HG03066 (cell line): ENCODE measurements around the gene STX5.
"Not testable (repeated sequence)": the region's sequence is repeated elsewhere in the genome, so short reads cannot be mapped to it uniquely, and the experiment has no call there.

Experiments used
- ATAC-seq: cut with Tn5 transposase; IDR thresholded peaks from one replicate; pipeline ENCODE4 v1.9.1; 2021; ENCODE audit warnings: low read depth; ENCODE audit not compliant: unreplicated experiment

The STX5 gene

DNA sequence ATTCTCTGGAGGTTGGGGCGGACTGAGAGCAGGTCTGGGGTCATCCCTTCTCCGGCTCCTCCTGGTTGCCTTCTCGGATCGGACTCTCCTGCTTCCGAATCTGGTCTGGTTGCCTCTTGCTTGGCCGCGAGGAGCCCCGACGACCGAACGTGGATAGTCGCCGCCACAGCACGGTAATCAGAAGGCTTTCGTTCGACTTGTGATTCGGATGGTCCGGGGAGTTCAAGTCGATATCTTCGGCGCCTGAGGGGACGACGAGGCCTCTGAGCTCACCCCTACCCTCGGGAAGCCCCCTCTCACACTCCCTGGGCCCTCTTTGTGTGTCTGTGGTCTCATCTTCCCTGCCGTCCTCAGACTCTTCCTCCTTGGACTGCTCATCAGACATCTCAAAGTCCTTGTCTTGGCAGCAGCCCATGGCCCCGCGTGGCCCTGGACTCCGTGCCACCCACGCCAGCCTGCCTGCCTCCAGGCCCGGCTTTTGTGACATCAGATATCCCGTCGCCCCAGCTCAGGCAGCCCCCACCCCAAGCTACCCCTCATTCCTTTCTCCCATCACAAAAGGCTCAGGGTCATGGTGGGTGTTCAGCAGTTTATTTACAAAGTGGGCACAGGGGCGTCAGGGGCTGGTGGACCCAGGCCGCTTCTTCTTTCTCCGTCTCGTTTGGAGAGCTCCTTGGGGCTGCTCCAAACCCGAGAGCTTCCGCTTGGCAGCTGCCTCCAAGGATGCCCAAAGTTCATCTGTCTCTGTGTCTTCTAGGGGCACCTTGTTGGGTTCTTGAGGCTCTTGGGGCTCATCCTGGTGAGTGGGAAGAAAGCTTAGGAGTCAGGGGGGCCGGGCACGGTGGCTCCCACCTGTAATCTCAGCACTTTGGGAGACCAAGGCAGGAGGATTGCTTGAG is 734 bp upstream of the STX5 start, which contains the start of gene TEX54:
Gene TEX54, minus strand, starts transcription at position 506 of the 899 bp plus-strand sequence.
- peak; percentile 8 for ATAC-seq

DNA sequence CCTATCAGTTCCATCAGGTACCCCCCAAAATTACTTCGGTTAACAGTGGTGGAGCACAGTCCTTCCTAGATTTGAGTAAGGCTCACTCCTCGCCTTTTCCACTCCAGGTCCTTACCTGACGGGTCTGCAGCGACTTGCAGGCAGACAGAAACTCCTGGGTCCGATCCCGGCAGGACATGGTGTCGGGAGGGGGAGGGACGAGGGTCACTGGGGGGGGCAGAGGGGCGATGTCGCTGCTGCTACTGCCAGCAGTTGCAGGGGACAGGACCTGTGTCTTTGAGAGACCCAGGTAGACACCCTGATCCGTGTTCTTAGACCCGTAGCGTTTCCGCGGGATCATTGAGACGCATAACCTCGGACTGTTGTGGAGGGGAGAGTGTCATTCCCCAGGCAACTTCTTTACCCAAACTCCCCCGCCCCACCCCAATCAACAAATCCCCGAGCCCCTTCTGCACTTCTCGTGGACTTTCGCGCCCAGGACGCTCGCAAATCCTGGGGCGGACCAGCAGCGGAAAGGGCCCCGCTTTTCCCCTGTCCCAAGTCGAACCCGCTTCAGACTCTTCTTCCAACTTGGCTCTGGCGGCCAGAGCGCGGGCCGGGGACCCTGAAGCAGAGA is 839 bp downstream of the STX5 start:
- ATAC-seq, result no peak

DNA sequence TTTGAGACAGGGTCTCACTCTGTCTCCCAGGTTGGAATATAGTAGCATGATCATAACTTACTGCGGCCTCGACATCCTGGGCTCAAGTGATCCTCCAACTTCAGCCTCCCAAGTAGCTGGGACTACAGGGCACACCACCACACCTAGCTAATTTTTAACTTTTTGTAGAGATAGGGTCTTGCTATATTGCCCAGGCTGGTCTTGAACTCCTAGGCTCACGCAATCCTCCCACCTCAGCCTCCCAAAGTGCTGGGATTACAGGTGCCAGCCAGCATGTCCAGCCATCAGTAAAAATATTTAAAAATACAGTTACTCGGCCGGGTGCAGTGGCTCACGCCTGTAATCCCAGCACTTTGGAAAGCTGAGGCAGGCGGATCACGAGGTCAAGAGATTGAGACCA is 3.7 kb downstream of the STX5 start:
- ATAC-seq, result not testable (repeated sequence)

DNA sequence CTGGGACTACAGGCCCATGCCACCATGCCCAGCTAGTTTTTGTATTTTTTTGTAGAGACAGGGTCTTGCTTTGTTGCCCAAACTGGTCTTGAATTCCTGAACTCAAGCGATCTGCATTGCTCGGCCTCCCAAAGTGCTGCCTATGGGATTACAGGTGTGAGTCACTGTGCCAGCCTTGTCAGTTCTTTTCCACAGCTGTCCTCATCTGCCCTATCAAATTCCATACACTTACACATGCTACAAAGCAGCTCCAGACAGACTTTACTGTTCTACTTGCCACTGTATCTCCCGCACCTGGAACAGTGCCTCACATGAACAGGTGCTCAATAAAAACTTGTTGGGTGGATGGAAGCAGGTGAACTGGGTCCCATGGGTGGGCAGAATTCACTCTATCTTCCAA is 8.2 kb downstream of the STX5 start:
- no peak for ATAC-seq

DNA sequence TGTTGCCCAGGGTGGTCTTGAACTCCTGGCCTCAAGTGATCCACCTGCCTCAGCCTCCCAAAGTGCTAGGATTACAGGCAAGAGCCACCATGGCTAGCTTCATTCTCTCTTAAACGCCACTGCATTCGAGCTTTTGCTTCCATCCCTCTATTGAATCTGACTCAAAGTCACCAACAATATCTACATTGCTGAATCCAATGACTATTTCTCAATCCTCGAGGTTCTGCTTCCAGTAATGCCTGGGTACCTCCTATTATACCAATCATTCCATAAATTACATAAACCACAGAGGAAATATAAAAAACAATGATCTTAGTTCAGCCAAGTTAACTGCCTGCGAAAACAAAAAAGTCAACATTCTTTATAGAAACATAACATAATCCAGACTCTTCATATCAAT is 14.7 kb downstream of the STX5 start:
- no peak for ATAC-seq

DNA sequence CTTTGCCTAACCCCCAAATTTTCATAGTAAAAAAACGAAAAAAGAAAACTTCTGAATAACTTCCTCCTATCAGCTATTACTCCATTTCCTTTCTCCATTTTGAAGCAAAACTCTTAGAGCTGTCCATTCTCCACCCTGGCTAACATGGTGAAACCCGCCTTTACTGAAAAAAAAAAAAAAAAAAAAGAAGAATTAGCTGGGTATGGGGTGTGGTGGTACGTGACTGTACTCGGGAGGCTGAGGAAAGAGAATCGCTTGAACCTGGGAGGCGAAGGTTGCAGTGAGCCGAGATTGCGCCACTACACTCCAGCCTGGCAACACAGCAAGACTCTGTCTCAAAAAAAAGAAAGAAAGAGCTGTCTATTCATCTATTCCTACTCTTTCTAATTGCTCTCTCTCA is 15.3 kb downstream of the STX5 start:
- ATAC-seq, result no peak

DNA sequence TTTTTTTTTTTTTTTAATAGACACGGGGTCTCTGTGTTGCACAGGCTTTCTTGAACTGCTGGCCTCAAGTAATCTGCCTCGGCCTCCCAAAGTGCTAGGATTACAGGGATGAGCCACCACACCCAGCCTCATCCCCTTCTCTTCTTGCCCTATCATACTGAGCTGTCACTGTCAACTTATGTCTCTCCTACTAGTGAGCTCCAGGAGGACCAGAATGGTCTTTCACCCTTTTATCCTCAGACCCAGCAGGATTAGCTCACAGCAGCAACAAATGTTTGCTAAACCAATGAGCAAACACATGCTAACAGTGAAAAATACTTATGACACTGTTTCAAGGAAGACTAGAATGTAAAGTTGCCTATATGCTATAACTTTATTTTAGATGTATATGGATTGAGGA is 20.2 kb downstream of the STX5 start:
- ATAC-seq, result no peak

DNA sequence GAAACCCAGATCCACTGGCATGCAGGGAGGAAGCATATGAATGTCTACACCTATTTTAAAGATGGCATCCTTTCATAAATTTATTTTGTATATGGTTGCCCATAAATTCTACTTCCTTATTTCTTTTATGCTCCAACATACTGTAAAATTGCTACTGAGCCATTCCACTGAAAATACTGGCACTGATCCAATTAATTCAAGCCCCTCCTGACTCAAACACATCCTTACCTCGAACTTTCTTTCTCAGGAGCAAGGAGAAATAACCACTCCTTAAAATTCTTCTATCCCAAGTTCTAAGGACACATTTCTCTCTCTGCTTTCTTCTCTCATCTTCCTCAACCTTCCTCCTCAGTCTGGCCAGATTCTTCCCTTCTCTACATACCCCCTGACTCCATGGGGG is 21.1 kb downstream of the STX5 start:
- ATAC-seq, result no peak

DNA sequence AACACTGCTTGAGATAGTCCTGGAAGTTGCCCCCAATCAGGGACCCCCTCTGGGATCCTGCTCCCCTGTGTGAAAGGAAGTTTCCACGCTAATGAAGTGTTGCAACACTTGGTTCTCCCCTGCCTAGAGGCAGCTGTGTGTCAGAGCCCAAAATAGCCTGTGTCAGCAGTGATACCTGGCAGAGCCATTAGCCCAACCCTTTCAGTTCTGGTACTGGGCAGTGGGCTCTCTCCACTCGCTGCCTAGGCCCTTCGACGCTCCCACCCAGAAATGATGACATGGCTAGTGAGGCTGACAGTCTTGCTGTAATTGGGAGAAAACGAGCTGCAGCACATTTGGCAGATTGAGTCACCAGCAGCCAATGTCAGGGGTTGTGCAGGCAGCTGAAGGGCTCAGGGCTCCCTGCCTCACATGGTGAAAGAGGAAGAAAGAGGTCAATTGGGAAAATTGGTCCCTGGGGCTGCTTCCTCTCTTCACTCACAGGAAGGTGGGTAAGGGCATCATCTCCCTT is 25.2 kb downstream of the STX5 start:
- no peak for ATAC-seq

DNA sequence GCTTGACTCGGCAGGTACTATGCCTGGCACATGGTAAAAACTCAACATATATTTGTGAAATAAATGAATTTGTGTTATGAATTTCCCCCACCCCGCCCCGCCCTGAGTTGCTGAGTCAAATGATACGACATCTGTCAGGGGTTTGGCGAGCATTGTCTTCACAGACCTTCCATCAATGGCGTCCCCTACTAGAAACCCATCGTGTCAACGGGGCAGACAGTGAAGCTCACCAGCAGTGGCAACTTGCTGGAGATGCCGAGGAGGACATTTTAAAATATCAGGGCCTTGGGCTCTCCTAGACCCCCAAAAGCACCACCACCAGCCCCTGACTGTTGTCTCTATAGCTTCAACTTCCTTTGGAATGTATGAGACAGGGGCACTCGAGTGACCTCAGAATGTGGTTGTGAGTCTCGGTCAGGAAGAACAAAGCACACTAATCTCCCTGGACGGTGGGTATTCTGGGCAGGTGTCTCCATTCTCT is 25.9 kb downstream of the STX5 start:
- no peak for ATAC-seq

DNA sequence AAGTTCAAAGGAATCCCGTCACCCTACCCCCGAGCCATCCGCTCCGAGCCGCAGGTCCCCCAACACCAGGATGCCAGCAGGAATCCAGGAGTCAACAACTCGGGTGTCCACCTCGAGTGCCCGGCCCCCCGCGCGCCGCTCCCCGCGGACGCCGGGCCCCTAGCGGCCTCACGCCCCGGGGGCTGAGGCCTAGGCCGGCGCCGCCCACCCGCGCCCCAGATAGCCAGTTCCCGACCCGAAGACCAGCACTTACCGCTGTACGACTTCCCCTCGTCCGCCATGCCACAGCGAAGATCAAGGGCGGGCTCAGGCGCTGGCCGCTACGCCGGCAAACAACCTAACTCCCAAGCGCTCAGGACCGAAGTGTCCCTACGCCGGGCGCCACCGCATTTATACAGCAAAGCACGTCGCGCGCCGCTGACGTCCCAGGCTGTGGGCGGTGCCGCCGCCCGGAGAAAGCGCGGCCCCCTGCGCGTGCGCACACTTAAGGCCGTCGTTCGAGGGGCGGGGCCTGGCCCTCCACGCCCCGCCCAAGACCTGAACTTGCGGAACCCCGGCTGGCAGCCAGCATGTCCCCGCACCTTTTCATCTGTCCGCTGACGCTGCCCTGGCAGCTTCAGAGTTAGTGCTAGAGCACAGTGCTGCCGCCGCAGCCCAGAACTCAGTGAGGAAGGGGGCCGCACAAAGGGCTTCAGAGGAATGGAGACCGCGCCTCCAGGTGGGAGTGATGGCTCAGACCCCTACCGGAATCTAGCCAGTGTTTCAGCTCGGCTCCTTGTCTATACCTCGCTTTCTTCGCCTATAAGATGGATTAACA is 26.6 kb downstream of the STX5 start, which contains the start of gene NXF1:
Gene NXF1, minus strand, starts transcription at position 365 of the 817 bp plus-strand sequence. Its CDS starts 84 bp downstream, at position 281.
- ATAC-seq, result peak; percentile 68

DNA sequence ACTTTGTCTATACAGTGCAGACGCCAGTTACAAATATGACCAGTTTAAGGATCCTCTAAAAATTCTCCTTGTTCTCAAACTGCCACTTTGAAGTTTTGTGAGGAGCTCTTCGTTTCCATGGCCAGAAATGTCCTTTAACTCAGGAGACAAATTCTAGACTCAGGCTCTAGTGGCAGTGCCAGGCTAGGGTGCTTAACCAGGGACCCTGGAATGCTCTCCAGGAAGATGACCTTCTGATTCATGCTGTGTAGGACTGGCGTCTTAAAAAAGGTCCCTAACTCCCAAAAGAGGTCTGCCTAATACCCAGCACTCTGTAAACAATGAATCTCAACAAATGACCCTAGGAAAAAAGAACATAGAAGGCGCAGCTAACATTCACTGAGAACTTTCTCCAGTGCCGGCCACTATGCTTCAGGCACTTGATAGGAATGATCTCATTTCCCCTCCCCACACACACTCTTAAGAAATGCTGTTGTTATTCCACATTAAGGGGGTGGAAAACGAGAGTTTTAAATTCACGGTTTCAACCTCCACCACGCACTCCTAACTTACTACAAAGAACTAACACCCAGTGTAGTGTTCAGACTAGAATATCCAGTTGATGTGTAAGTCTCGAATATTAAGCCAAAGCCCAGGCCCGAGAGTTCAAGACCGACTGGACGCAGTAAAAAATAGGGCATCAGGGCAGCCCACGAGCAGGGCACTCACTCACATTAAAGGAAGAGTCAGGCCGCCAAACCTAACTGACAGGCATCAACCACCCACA is 27.4 kb downstream of the STX5 start:
- peak; percentile 16 for ATAC-seq

DNA sequence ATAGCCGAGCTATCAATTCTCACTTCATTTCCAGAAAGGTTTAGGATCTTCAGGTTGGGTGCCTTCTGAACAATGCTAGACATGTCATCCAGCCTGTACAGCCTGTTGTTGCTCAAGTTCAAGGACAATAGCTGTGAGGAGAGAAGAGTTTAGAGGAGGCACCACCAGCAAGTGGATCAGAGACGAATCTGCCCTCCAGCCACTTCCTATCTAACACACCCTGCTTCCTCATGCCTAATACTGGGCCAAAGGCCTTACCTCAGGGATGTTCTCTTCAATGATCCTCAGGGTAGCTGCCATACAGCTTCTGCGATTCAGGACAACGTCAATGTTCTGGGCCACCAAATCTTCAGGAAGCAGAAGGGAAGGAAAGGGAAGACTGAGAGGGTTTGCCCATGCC is 30.8 kb downstream of the STX5 start:
- no peak for ATAC-seq

DNA sequence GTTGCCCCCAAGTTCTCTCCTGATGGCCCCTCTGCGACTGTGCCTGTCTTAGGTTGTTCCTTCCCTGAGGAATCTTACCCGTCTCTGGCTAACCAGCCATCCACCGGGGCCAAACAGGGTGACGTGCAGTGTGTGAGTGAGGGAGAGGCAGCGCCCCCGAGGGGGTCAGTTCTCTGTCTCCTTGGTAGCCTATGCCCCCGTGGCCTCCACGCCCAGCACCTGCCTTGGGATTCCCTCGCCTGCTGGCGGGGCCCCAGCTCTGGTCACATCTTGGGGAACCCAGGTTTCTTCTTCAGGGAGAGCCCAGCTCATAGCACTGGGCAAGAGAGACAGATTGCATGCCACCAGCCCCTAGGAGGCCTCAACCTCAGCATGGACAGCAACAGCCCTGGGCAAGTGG is 32.4 kb downstream of the STX5 start:
- ATAC-seq, result no peak

DNA sequence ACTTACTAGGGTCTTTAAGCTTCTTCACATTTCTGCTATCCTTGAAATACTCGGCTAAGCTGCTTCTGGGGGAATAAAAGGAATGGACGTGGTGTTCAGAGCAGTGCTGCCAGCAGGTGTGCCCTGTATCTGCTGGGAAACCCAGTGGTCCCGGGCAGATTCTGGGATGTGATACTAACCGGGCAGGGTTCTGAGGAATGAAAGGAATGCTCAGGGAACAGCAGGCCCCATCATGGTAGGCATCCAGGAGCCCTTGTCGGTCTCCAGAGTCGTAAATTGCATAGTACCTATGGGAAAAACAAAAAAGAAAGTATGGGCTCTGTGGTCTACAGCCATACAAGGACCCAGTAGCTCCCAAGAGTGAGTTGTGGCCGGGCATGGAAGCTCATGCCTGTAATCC is 35.6 kb downstream of the STX5 start:
- ATAC-seq, result no peak

DNA sequence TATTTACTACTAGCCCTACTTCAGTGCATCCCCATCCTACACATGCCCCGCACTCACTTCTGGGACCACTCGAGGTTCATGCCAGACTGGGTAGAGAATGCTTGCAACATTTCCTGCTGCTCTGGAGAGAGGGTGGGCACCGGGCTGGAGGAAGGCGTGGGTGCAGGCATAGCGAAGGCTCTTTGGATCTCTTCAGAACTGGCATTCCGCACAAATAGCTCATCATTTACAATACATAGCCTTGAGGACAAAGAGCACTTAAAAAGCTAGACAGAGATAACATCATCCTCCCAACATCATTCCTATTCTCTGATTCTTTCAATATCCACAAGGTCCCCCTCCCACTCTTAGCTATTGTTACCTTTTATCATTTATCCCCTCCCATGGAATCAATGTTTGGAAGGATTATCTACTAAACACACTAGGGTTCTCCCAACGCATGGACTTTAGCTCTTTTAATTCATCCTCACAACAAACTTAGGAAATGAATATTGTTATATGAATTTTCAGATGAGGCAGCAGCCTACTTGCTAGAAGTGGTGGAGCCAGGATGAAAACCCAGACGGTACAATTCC is 37.6 kb downstream of the STX5 start:
- no peak for ATAC-seq

DNA sequence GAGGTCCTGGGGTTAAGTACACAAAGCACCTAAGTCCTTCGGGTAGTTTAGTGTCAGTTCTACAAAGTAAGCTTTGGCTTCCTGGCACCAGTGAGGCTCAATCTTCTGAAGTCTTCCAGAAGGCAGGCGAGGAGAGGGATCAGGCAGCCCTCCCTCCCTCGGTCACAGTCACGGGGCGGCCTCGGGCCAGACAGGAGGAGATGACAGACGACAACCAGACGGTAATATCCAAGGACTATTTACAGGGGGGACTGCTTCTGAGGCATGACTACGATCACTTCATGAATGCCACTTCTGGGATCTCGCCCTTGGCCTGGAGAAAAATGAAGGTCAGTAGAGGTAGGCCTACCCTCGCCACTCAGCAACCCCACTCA is 39.7 kb downstream of the STX5 start:
- ATAC-seq, result no peak

DNA sequence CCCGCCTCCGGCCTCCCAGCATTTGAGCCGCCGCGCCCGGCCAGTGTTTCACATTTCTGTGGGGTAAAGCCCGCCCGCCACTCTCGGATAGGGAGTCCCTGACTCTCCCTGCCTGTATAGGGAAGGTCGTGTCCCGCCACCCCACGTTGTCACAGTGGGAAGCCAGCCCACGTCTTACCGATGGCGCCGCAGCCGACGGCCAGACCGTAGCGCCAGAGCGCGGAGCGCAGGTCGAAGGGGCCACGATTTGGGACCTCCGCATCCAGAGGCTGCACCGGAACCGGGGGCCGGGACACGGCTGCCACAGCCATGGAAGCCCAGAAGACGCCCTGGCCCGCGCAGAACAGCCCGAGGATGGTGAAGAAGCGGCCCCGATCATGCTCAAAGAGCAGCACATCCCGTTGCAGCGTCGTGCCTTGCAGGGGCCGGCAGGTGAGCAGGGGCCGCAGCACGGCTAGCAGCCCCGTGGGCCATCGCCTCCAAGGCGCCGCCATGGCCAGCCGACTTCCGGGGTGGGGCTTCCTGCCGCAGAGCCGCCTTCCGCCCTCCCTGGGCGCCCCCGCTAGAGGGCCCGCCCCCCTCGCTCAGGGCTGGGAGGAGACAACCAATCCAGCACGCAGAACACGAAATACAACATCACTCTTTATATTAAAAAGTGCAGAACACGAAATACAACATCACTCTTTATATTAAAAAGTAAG is 40.2 kb downstream of the STX5 start, which contains the start of gene TMEM223:
Gene TMEM223, minus strand, starts transcription at position 506 of the 701 bp plus-strand sequence. Its CDS starts 12 bp downstream, at position 494.
- peak; percentile 65 for ATAC-seq

DNA sequence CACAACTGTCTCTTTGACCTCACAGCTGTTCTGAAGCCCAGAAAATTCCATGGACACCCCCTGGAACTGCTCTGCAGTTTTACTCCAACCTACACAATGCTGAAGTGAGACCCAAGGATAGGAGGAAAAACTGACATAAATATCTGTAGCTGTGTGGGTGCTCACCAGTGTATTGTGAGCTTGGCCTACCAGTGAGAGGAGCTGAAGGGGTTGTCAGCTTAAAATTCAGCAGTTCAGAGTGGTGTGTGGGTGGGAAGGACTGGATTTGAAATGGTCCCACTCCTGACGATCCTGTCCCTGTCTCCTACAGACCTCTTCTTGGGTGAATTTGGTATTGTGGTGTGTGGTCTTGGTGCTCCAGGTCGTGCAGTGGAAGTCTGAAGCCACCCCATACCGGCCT is 42.3 kb downstream of the STX5 start:
- no peak for ATAC-seq
